HepG2 (cell line): ENCODE data around the gene TMEM38B. TPM values are rescaled to one million over a fixed set of nuclear protein-coding genes. Genes with fewer than 3 reads are reported as not detected.

ENCODE experiments used
- CCDC6 ChIP-seq: sonication (generic); formaldehyde crosslinking; IDR thresholded peaks from 2 replicates; pipeline ENCODE4 v1.8.1; 2022; ENCODE audit warnings: mild to moderate bottlenecking, missing genetic modification reagents, moderate library complexity
- EP300 ChIP-seq, 3 experiments: sonication (generic) in 1 of 3; formaldehyde crosslinking in 1 of 3; IDR thresholded peaks; 2 replicates each; pipeline versions ENCODE4 v1.5.1 to v1.6.1; 2011 to 2020; ENCODE audit warnings: low read depth in 2 of 3, low read length in 2 of 3, borderline replicate concordance in 1 of 3, improper control_type of control experiment in 1 of 3, mild to moderate bottlenecking in 1 of 3, missing genetic modification reagents in 1 of 3, moderate library complexity in 1 of 3
- ESRRA ChIP-seq: sonication (generic); formaldehyde crosslinking; IDR thresholded peaks from 2 replicates; pipeline ENCODE4 v1.5.1; 2020; ENCODE audit warnings: mild to moderate bottlenecking, low read depth, missing genetic modification reagents
- GABPA ChIP-seq, 2 experiments: IDR thresholded peaks; 2 replicates each; pipeline ENCODE4 v1.6.1; 2011 to 2016; ENCODE audit warnings: low read depth in 2 of 2, low read length in 1 of 2, missing biosample characterization in 1 of 2, missing genetic modification characterization in 1 of 2
- GABPB1 ChIP-seq: IDR thresholded peaks from 2 replicates; pipeline ENCODE4 v1.6.1; 2016; ENCODE audit warnings: mild to moderate bottlenecking, missing genetic modification reagents, moderate library complexity, missing compliant biosample characterization
- GPN1 ChIP-seq: sonication (generic); formaldehyde crosslinking; IDR thresholded peaks from 2 replicates; pipeline ENCODE4 v1.5.1; 2020; ENCODE audit warnings: missing genetic modification reagents, borderline replicate concordance
- HDAC2 ChIP-seq: sonication (generic); formaldehyde crosslinking; IDR thresholded peaks from 2 replicates; pipeline ENCODE4 v1.4.0; 2020; ENCODE audit warnings: missing genetic modification reagents
- IRF2 ChIP-seq: IDR thresholded peaks from 2 replicates; pipeline ENCODE4 v1.6.1; 2018; ENCODE audit warnings: missing genetic modification reagents, missing compliant biosample characterization
- NCOA5 ChIP-seq: sonication (generic); formaldehyde crosslinking; IDR thresholded peaks from 2 replicates; pipeline ENCODE4 v1.4.0; 2020; ENCODE audit warnings: missing genetic modification reagents
- NCOR1 ChIP-seq: fragments of 200-600 bp; sonication (generic); IDR thresholded peaks from 2 replicates; pipeline ENCODE4 v1.7.0; 2017; ENCODE audit warnings: antibody characterized with exemption, low read length, borderline replicate concordance
- NFIC ChIP-seq: IDR thresholded peaks from 2 replicates; pipeline ENCODE4 v1.6.1; 2012; ENCODE audit warnings: mild to moderate bottlenecking, low read length, inconsistent platforms
- PHF20 ChIP-seq: sonication (generic); formaldehyde crosslinking; IDR thresholded peaks from 2 replicates; pipeline ENCODE4 v1.5.0; 2020; ENCODE audit warnings: mild to moderate bottlenecking, missing genetic modification reagents
- SMARCE1 ChIP-seq: fragments of 450-650 bp; IDR thresholded peaks from 2 replicates; pipeline ENCODE4 v1.6.1; 2017; ENCODE audit warnings: borderline replicate concordance
- TMF1 ChIP-seq: sonication (generic); formaldehyde crosslinking; IDR thresholded peaks from 2 replicates; pipeline ENCODE4 v1.8.1; 2022; ENCODE audit warnings: low read depth, missing genetic modification reagents
- ZBTB3 ChIP-seq: sonication (generic); formaldehyde crosslinking; IDR thresholded peaks from 2 replicates; pipeline ENCODE4 v1.4.0; 2020; ENCODE audit warnings: low read depth, mild to moderate bottlenecking, moderate library complexity, missing genetic modification reagents, borderline replicate concordance
- ZNF383 ChIP-seq: sonication (generic); formaldehyde crosslinking; IDR thresholded peaks from 2 replicates; pipeline ENCODE4 v1.4.0; 2020; ENCODE audit warnings: missing genetic modification reagents, mild to moderate bottlenecking, borderline replicate concordance
- ZNF430 ChIP-seq: sonication (generic); formaldehyde crosslinking; IDR thresholded peaks from 2 replicates; pipeline ENCODE4 v1.9.0; 2021; ENCODE audit warnings: mild to moderate bottlenecking, missing genetic modification reagents
- ZNF446 ChIP-seq: sonication (generic); formaldehyde crosslinking; IDR thresholded peaks from 2 replicates; pipeline ENCODE4 v1.5.0; 2020; ENCODE audit warnings: mild to moderate bottlenecking, missing genetic modification reagents
- ZNF644 ChIP-seq: IDR thresholded peaks from 2 replicates; pipeline ENCODE4 v1.6.1; 2016; ENCODE audit warnings: low read depth
- ZNF7 ChIP-seq: IDR thresholded peaks from 2 replicates; pipeline ENCODE4 v1.6.1; 2016; ENCODE audit warnings: missing biosample characterization, missing genetic modification reagents
- ZNF713 ChIP-seq: sonication (generic); formaldehyde crosslinking; IDR thresholded peaks from 2 replicates; pipeline ENCODE4 v1.4.0; 2020; ENCODE audit warnings: mild to moderate bottlenecking, missing genetic modification reagents
- ZNF777 ChIP-seq: sonication (generic); formaldehyde crosslinking; IDR thresholded peaks from 2 replicates; pipeline ENCODE4 v1.4.0; 2020; ENCODE audit warnings: missing genetic modification reagents
- polyA plus RNA-seq, 8 experiments: library from polyadenylated mRNA; depleted of rRNA in 3 of 8; stranded (reverse) in 7 of 8; unstranded in 1 of 8; fragments of >200 nt; fragmentation: Illumina TruSeq in 4 of 8; extraction: Trizol in 4 of 8; gene quantifications; 2 replicates each; pipeline versions ENCODE4 v1.2.1 to v1.2.3, GENCODE V29; 2011 to 2016; ENCODE audit warnings: low read depth in 4 of 8, missing spikeins in 1 of 8, mixed read lengths in 1 of 8; ENCODE audit not compliant: insufficient read depth in 1 of 8
- total RNA-seq, 5 experiments: library from RNA; depleted of rRNA; stranded (reverse); fragments of >200 nt; fragmentation: Illumina TruSeq; extraction: Trizol; gene quantifications; 2 replicates each; pipeline ENCODE4 v1.2.3, GENCODE V29; 2016; ENCODE audit warnings: low read depth in 1 of 5
- TF ChIP-seq, protein P1 (sequence below): sonication (generic); formaldehyde crosslinking; conservative IDR thresholded peaks from 2 replicates; pipeline ENCODE4 v1.8.0; 2022; ENCODE audit warnings: low read depth, missing genetic modification reagents
- TF ChIP-seq, protein P2 (sequence below): sonication (generic); IDR thresholded peaks from 2 replicates; pipeline ENCODE4 v1.6.1; 2016; ENCODE audit warnings: low read depth, borderline replicate concordance
- TF ChIP-seq, protein P3 (sequence below): sonication (generic); formaldehyde crosslinking; IDR thresholded peaks from 2 replicates; pipeline ENCODE4 v1.5.0; 2020; ENCODE audit warnings: missing genetic modification reagents, mild to moderate bottlenecking, borderline replicate concordance
- TF ChIP-seq, protein P4 (sequence below): sonication (generic); formaldehyde crosslinking; IDR thresholded peaks from 2 replicates; pipeline ENCODE4 v1.9.0; 2021; ENCODE audit warnings: missing genetic modification reagents, mild to moderate bottlenecking, borderline replicate concordance

The TMEM38B gene
- total and polyA plus RNA-seq, 2 of the 13 experiments (the other 11 are each of a cell fraction or from before 2014, with no cell fraction given): 13.4 to 32.4 TPM

DNA sequence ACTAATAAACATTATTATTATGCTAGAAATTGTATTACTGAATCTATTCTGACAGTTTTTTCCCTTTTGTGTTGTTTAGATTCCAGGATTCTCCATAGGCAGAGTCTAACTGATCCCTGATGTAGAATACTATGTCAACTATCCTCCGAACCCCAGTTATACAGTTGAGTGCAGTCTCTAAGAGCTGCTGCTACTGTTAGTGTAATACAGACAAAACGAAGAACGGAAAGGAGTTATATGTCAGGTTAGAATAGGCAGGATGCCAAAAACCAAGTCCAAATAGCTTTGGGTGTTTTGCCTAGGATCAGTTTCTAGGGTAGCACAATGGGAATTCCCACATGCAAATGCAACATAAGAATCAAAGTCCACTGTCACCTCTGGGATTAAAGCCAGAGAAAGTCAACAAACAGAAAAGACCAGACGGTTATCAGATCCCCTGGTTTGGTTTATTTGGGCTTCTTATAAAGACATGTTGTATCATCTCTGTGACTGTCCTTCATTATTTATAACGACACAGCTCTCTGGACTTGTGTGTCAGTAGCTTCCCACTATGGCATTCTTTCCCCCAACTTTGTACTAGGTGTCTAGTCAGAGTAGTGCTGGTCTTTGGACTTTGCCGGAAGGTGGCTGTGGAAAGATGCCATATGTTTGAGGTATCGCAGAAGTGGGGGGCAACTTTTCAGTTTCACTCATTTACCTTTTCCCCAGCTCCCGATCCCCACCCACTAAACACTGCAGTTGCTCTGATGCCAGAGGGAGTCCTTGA is 14.9 kb upstream of the TMEM38B start (continued):
- TF ChIP-seq ZNF430 (peak; percentile 57; the same call in 1 of the 2 replicates), HDAC2 (CRISPR knock-in tag) (no peak), NCOA5 (CRISPR knock-in tag) (no peak), ZNF777 (no peak), ZNF383 (no peak), NCOR1 (peak; percentile 86; the same call in 1 of the 2 replicates), NFIC (peak; percentile 64; the same call in 1 of the 2 replicates), ZNF446 (CRISPR knock-in tag) (no peak), GPN1 (CRISPR knock-in tag) (no peak), TMF1 (no peak), EP300 (IDR thresholded peaks at IDR 0.05; ENCODE audit: low read depth in 2 of 2, low read length in 2 of 2) (peak in 1 of 2 experiments; percentile 52; a peak in 2 of 4 replicates), EP300 (CRISPR knock-in tag; IDR thresholded peaks at IDR 0.05; ENCODE audit: borderline replicate concordance) (no peak), GABPA (IDR thresholded peaks at IDR 0.05; ENCODE audit: low read depth, low read length) (no peak), GABPA (CRISPR knock-in tag; IDR thresholded peaks at IDR 0.05; ENCODE audit: low read depth) (no peak), ESRRA (CRISPR knock-in tag) (no peak), IRF2 (CRISPR knock-in tag) (no peak), GABPB1 (CRISPR knock-in tag) (no peak), SMARCE1 (no peak), ZNF7 (CRISPR knock-in tag) (no peak), ZBTB3 (CRISPR knock-in tag) (no peak), ZNF644 (CRISPR knock-in tag) (peak; percentile 12; the same call in 1 of the 2 replicates), PHF20 (CRISPR knock-in tag) (no peak), CCDC6 (CRISPR knock-in tag) (no peak), ZNF713 (CRISPR knock-in tag) (no peak)
- TF ChIP-seq, protein P1, sequence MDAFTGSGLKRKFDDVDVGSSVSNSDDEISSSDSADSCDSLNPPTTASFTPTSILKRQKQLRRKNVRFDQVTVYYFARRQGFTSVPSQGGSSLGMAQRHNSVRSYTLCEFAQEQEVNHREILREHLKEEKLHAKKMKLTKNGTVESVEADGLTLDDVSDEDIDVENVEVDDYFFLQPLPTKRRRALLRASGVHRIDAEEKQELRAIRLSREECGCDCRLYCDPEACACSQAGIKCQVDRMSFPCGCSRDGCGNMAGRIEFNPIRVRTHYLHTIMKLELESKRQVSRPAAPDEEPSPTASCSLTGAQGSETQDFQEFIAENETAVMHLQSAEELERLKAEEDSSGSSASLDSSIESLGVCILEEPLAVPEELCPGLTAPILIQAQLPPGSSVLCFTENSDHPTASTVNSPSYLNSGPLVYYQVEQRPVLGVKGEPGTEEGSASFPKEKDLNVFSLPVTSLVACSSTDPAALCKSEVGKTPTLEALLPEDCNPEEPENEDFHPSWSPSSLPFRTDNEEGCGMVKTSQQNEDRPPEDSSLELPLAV (CRISPR knock-in tag): no peak
- TF ChIP-seq, protein P2, sequence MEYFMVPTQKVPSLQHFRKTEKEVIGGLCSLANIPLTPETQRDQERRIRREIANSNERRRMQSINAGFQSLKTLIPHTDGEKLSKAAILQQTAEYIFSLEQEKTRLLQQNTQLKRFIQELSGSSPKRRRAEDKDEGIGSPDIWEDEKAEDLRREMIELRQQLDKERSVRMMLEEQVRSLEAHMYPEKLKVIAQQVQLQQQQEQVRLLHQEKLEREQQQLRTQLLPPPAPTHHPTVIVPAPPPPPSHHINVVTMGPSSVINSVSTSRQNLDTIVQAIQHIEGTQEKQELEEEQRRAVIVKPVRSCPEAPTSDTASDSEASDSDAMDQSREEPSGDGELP: no peak
- TF ChIP-seq, protein P3, sequence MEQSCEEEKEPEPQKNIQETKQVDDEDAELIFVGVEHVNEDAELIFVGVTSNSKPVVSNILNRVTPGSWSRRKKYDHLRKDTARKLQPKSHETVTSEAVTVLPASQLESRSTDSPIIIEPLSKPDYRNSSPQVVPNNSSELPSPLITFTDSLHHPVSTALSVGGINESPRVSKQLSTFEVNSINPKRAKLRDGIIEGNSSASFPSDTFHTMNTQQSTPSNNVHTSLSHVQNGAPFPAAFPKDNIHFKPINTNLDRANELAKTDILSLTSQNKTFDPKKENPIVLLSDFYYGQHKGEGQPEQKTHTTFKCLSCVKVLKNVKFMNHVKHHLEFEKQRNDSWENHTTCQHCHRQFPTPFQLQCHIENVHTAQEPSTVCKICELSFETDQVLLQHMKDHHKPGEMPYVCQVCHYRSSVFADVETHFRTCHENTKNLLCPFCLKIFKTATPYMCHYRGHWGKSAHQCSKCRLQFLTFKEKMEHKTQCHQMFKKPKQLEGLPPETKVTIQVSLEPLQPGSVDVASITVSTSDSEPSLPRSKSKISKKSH (CRISPR knock-in tag): no peak
- TF ChIP-seq, protein P4, sequence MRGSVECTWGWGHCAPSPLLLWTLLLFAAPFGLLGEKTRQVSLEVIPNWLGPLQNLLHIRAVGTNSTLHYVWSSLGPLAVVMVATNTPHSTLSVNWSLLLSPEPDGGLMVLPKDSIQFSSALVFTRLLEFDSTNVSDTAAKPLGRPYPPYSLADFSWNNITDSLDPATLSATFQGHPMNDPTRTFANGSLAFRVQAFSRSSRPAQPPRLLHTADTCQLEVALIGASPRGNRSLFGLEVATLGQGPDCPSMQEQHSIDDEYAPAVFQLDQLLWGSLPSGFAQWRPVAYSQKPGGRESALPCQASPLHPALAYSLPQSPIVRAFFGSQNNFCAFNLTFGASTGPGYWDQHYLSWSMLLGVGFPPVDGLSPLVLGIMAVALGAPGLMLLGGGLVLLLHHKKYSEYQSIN (CRISPR knock-in tag): no peak
